HG03280 (cell line): Measurements from ENCODE around the gene CYB561.

Experiments used
- ATAC-seq: cut with Tn5 transposase; IDR thresholded peaks from one replicate; pipeline ENCODE4 v1.9.1; 2021; ENCODE audit warnings: mild to moderate bottlenecking, moderate library complexity; ENCODE audit not compliant: unreplicated experiment

CYB561 gene

DNA sequence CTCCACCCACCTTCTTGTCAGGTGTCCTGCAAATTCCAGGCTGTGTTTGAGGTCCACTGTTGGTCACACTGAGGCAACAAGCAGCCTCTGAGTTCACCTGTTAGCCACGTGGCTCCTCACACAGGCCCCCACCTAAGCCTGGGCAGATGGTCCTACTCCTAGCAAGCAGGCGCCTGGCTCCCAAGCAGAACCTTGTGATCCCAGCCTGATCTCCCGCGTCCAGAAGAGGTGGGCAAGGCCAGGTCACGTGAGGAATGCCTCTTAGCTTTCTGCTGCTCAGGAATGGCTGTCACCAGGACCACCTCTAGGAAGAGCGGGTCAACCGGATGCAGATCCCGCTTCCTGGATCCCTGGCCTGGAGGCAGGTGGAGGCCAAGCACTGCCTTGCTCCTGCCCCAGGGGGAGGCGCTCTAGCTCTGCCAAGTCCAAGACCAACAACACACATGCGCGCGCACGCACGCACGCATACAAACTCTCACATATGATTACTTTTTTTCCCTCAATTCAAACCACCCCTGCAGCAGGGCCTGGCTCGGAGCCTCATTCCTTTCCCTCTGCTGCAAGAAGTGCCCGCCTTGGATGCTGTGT, 9.5 kb downstream of the CYB561 start:
- ATAC-seq = no peak

DNA sequence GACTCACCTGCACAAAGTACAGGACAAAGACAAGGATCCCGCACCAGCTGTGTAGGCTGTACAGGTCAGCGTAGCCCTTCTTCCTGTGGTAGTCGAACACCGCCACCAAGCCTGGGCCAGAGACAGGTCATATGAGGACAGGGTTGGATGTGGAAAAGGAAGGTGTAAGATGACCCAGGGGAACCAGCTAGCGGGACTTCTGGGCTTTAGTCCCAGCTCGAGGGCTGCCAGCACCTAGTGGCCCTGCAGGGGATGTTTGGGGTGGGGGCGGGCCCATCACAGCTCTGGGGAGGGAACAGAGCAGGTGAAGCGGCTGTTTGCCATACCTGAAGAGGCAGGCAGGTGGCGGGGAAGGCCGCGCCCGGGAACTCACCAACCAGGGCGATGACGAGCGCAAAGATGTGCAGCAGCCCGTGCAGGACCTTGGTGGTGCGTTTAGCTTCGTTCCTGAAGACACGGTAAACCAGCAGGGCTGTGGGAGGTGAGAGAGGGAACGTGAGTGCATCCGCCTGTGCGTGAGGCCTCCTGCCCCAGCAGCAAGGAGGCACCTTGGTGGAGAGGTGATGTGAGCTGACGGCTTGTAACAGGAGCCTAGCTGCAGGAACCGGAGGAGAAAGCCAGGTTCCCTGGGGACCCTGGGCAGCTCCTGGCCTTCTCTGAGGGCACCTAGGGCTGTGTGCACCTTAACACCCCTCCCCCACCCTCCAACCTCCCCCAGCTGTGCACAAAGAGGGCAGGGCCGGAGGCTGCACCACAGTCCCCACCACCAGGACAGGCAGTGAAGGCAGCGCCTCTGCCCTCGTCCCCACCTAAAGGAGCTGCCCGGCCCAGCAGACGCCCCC, 10.2 kb downstream of the CYB561 start:
- no peak for ATAC-seq

DNA sequence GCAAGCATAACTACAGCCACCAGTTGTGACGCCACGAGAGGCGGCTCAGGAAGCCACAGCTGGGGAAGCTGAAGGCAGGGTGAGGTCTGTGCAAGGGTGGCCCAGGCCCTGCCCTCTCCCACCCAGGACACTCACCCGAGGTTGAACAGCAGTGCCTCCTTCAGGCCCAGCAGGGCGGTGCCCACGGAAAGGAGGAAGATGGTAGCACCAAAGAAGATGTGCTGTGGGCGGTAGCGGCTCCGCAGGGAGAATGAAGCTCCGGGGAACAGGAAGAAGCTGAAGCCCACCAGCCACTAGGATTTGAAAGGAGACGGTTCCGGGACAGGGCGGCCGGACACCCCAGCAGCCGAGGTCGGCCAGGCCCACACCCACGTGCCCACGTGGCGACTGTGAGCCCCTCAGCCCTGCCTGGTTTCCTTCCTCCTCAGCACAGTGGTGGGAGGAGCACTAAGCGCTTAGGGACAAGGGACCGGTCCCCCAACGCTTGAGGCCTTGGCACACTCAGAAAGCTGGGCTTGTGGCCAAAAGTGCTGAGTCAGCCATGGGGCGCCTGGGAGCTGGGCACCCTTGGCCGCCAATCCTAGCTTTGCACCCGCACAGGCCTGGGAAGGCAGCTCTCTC, 11.0 kb downstream of the CYB561 start:
- ATAC-seq = no peak

DNA sequence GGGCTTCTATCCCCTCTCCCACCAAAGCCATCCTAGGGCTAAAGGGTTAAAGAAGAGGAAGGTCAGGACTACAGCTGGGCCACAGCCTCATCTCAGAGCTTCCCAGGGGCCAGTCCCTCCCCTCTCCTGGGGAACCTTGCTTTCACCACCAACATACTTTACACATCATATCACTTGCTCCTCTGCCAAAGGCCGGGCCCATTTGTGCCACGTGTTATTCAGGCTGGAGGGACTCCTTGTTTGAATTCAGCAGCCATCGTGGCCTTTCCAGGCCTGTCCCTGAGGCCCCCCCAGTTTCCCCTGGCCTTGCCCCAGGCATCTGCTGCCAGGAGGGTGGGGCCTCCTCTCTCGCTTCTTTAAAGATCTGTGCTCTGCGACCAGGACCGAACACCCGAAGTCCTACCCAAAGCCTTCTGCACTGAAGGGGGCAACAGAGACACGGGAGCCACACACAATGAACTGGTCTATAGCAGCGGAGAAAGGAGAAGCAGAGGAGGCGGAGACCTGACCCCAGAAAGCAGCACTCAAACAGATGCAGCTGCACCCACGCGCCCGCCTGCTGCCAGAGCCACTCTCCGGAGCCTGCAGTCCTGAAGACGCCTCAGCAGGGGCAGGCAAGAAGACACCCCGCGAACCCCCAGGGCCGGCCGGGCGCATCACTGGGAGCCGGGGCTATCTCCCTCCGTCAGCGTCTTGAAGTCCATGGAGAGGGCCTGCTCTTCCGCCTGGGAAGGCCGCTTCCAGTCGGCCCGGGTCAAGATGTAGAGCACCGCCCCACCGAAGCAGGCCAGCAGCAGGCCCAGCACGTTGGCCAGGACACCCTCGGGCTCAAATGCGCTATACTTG, 12.1 kb downstream of the CYB561 start:
- ATAC-seq = no peak

DNA sequence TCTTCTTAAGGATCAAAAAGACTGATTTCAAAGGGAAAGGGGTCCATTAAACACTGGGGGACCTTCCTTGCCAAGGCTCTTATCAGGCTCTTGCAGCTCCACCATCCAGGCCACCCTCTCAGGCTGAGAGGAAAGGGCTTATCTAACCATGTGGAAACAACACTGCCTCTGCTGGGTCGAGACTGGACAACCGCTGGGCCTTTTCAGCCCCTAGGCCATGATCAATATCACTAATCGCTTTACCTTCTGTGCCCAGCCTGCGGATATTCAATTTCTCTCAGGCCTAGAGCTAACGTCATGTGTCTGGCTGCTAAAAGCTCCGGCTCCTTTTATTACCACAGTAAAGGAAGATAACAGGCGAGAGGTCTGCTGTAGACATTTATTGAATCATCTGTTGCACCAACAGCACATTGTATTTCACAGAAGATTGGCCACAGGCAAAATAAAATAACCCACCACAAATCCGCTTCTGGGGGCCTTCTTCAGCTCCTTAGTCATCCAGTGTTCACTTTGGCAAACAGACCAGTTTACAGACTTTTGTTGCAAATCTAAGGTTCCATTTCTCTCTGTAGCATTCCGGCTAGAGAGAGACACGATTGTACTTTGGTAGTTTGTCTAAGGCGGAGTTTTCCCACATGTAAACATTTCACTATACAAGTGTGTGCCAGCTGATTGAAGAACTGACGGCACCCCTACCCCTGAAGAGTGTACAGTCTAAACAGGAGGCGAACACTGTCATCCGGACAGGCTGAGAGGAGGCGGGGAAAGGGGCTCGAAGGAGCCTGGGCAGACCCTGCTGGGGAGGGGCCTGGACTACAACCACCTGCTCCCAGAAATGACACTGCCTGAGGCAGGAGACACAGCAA, 13.9 kb downstream of the CYB561 start:
- no peak for ATAC-seq

DNA sequence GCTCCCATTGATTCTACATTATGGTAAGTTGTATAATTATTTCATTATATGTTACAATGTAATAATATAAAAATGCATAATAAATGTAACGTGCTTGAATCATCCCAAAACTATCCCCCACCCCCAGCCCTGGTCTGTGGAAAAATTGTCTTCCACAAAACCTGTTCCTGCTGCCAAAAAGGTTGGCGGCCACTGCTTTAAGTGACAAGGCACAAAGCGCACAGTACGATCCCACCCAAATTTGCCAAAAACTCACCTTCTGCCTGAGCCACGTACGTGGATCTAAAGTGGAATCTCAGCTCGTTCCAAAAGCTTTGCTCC, 14.5 kb downstream of the CYB561 start:
- no peak for ATAC-seq

DNA sequence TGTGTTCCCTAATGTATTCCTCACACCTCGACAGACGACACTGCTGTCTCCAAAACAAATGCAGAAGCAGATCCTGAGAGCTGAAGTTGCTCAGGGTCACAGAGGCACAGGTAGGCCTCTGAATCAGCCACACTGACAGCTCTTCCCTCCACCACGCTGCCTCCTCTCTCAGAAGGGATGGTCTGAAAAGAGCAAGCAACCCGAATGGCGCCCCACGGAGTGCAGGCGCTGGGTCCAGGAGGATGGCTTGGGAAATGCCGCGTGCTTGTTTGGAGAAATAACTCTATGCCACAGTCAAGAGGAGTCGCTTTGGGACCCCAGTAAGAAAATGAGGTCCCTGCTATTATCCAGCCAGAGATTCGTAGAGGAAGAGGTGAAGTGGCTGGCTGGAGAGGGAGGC, 15.9 kb downstream of the CYB561 start:
- ATAC-seq = no peak

DNA sequence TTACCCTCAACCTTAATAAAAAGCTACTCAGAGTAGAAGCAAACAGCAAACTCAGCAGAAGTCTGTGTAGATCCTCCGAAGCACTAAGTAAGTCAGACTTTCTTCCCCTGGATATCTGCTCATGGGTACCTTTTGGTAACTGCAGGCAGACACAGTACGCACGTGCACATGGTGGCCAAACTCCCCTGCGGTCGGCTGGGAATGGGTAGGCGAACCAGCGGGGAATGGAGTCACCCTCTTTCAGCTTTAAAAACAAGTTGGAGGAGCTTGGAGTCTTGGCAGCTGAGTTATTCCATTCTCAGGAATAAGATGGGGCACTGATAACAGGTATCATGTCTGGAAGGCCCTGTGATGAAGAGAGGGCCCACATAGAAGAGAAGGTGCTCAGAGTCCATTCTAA, 16.3 kb downstream of the CYB561 start:
- no peak for ATAC-seq

DNA sequence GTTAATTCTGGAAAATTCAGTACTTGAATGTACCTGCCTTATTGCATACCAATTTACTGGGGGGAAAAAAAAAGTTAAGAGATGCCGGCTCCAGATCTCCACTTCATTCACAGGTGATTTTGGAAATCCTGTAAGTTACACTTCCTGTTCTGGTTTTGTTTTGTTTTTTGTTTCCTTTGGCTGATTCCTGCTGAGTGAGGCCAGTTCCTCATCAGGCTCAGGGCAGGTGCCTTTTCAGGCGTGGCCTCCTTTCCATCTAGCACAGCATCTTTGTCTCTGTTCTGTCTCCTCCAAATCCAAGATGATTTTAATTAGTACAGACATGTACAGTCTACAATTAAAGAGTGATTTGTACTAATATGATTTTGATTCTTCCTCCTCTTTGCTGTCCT, 19.2 kb downstream of the CYB561 start:
- ATAC-seq = no peak

DNA sequence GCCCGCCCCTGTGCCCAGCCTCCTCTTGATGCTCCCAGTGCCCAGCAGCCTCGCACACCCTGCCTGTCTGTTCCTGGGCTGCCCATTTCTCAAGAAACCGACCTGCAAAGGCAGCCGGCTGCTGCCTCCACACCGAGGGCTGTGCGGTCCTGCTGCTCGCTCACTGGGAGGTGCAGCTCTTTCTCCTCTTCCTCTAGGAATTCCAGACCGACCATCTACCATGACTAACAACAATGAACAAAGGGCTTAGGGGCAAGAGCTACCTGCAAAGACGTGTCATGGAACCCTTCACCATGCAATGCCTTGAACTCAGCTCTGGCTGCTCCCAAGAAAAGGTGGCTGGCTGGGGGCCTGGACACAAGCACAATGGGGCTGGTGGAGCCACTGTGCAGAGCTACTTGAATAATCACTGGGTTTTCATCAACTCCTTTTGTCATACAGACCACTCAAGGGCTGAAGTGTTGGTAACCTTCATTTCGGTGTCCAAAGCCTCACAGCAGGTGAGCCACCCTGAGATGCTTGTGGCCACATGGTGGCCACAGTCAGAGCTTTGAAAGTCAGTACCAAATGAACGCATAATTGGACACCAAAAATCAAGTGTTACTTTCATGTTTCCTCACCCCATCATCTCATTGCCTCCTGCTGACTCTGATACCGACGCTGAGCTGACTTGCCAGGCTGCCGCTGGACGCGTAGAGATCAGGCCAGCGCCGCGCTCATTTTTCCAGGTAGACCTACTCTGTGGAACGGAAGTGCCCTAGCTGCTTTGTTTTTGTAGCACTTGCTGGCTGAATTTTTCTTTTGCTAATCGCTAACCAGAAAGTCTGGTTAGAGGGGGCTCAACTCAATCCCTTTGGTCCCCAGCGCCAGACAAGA, 19.8 kb downstream of the CYB561 start:
- ATAC-seq = no peak

DNA sequence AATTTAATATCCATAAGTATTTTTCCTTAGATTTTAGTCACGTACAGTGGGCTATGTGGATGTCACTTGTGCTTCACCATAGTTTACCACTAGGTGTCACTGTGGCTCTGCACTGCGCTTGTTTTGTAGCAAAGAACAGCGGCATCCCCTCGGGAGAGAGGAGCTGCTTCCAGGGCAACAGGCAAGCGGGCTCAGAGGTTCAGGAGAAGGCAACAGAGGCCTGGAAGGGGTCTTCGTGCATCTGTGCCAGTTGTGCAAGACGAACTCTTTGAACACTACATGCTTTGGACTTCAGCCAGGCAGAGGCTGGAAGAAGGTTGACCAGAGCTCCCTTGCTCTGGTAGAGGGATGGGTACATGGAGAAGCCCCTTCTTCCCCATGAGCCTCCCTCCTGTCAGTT, 20.6 kb downstream of the CYB561 start:
- peak; percentile 63 for ATAC-seq

DNA sequence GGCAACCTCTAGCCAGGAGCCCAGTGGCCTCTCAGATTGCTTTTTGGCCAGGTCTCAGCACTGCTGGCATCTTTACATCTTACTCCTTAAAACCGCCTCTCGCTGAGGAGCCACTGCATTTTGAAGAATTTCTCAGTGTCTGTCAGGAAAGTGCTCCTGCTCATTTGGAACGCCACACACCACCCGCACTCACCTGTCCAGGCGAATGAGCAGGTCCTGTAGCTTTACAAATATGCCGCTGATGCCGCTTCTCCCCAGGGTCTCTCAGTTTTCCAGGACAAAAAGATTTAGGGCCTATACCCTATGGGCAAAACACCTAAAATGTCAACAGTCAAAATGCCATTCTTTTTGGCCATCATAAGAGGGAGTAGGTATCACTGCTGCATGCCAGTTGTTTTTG, 22.1 kb downstream of the CYB561 start:
- ATAC-seq = no peak

DNA sequence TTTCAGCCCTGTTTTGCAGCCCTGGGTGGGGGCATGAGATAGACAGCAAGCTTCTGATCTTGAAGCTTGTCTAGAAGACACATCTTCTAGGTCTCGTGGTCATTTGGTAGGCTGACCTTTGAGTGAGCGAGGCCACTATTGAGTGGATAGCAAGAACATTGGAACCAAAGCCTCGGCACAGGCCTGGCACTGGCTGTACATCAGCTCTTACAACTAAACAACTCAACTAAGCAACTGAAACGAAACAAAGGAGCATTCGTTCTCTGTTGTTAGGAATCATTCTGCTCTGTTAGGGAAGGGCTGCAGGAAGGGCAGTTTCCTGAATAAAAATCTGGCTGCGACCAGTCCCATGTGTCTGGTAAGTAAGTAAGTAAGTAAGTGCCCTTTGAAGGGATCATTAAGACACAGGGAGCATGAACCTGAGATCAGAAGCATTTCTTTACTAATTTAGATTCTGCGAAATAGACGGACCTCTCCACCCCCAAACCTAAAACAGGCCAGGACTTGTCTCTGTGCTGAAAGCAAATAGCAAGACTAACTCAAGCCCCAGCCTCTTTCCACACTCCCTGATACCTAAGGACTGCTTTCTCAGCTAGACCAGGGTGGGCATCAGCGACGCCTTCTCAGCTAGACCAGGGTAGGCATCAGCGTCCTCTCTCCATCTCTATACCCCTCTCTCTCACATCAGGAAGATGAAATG, 22.7 kb downstream of the CYB561 start:
- ATAC-seq = no peak

DNA sequence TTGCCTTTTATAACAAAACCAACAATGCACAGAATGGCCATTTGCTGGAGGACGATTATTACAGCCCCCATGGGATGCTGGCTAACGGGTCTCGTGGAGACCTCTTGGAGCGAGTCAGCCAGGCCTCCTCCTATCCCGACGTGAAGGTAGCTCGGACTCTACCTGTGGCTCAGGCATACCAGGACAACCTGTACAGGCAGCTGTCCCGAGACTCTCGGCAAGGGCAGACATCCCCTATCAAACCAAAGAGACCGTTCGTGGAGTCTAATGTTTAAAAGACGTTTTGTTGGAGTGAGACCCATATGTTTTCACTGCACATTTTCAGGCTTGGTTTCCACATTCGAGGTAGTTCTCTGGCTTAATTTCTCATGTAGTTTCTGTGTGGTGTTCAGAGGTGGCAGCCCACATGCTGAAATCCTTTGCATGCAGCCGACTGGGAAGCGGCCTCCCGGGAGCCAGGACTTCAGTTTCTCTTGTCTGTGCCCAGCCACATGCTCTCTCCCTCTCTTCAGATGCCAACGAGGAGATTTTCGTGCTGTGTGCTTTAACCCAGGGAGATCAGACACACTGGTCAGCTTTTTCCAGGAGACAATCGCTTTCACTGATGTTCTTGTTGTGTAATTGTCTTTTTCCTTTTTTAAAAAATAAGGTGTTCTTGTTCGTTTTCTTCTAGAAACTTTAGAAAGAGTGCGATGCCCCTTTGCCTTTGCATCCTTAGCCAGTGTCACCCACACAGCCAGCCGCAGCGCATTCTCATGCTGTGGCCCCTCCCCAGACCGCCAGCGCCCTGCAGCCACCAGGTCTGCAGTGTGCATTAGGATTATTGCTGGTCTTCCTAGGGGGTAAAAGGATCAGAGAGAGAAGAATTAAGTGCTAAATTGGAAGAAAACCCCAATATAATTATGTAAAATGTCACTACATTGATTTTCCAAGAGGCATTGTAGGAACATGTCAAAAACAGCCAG, 24.1 kb downstream of the CYB561 start:
- no peak for ATAC-seq

DNA sequence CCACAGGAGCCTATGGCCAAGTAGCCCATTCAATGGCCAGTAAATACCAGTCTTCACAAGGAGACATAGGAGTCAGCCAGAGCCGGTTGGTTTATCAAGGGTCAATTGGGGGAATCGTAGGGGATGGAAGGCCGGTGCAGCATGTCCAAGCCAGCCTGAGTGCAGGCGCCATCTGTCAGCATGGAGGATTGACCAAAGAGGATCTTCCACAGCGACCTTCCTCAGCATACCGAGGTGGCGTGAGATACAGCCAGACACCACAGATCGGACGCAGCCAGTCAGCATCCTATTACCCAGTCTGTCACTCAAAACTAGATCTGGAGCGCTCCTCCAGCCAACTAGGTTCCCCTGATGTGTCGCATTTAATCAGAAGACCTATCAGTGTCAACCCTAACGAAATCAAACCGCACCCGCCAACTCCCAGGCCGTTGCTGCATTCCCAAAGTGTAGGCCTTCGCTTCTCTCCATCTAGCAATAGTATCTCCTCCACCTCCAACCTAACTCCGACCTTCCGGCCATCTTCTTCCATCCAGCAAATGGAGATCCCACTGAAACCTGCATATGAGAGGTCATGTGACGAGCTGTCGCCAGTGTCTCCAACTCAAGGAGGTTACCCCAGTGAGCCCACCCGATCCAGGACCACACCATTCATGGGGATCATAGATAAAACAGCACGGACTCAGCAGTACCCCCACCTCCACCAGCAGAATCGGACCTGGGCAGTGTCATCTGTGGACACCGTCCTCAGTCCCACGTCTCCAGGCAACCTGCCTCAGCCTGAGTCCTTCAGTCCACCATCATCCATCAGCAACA, 25.0 kb downstream of the CYB561 start:
- no peak for ATAC-seq

DNA sequence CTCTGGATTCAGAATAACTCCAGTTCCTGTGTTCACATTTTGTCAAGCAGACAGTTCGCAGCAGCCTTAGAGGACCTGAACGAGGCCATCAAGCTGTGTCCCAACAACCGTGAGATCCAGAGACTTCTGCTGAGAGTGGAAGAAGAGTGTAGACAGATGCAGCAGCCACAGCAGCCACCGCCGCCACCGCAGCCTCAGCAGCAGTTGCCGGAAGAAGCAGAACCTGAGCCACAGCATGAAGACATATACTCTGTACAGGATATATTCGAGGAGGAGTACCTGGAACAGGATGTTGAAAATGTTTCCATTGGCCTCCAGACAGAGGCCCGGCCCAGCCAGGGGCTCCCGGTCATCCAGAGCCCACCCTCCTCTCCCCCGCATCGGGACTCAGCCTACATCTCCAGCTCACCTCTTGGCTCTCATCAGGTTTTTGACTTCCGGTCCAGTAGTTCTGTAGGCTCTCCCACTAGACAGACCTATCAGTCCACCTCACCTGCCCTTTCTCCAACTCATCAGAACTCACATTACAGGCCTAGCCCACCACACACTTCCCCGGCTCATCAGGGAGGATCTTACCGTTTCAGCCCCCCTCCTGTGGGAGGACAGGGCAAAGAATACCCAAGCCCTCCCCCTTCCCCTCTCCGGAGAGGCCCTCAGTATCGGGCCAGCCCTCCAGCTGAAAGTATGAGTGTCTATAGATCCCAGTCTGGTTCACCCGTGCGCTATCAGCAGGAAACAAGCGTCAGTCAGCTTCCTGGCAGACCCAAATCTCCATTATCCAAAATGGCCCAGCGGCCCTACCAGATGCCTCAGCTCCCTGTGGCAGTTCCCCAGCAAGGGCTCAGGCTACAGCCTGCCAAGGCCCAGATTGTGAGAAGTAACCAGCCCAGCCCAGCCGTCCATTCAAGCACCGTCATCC, 25.9 kb downstream of the CYB561 start:
- ATAC-seq = no peak
